Stimulated activated CD8-positive, alpha-beta memory T cell treated with anti-CD3 and anti-CD28 coated beads, Interleukin-4, amount 100 ng/mL, for 4 hours (primary cell): ENCODE data around the gene C1orf35.

Experiments used
- DNase-seq, 2 donors: peaks; one replicate each; pipeline ENCODE4 v3.0.0-alpha.2; 2020; ENCODE audit warnings: low read depth in 2 of 2, low spot score in 1 of 2

The C1orf35 gene

DNA sequence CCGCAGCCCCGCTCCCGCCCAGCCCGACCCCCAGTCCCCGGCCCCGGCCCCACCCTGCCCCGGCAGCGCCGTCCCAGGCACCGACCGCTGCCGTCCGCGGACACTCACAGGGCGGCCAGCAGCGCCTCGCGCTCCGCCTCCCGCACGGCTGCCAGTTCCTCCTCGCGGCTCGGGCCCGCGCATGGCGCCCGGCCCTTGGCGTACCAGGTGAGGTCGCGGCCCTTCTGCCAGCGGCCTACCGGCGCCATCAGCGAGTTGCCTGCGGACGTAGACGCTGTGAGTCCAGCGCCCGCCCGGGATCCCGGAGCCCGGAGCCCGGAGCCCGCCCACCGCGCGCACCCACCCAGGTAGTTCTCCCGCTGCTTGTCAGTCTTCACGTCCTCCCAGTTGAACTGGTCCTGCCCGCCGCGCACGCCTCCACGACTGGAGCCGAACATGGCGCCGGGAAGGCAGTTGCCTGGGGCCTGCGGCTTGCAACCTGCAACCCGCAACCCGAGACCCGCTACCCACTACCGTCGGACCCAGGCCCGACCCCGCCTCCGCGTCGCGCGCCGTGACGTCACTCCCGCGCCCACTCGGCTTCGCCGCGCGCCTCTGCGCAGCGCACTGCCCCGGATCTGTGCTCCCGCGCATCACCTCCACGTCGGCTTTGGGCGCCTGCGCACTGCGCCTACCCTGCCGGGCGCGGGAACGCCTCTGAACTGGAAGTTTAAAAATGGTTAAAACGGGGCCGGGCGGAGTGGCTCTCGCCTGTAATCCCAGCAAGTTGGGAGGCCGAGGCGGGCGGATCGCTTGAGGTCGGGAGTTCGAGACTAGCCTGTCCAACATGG lies at the start of gene C1orf35:
Gene C1orf35 (minus strand): TSS at position 535 of the 830 bp plus-strand sequence. CDS start 98 bp downstream, at position 437.
- peak; percentile 87 for DNase-seq

DNA sequence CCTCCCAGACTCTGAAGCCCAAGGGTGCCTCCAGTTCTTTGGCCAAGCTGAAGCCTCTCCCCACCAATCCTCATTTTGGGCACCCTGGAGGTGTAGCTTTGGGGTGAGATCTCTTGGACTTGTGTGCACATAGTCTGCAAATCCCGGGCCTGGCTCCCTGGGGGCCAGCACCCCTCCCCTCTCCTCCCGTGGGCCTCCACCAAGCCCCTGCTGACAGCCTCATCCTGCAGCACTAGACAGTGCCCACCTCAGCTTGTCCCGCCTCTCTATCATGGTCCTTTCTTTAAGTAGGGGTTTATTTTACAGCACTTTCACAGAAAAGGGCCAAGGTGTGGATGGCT lies 49.8 kb upstream of the C1orf35 start:
- no peak for DNase-seq

- DNase-seq = no peak
These were observed 49.2 kb upstream of the C1orf35 start for GRCh38 chr1:228152097-228152917.

DNA sequence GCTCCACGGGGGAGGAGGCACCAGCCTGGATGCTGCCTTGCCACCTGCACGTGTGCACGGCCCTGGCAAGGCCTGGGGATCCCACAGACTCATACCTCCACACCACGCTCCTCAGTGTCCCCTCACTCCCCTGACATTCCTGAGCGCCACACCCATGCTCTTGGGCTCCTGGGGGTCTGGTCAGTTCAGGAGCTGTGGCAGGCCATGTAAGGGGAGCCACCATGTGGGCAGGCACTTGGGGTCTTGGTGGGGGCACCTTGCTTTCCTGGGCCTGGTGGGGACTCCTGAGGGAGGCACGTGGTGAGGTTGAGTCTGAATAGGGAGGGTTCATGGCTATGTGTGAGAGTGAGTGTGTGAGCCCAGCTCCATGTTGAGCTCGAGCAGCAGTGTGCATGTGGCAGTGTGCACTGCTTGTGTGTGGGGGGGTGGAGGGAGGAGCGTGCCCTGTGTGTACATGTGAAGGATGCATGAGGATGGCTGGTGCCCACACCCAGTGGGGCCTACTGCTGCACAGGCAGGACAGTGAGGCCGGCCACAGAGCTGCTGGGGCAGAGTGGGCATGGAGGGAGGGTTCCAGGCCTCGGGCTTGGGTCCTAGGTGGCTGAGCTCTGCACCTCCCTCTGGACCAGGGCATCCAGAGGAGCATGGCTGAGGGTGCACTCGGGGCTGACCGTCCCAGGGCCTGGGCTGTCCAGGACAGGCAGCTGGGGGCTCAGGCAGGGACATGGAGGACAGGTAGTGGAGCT lies 48.2 kb upstream of the C1orf35 start:
- no peak for DNase-seq

DNA sequence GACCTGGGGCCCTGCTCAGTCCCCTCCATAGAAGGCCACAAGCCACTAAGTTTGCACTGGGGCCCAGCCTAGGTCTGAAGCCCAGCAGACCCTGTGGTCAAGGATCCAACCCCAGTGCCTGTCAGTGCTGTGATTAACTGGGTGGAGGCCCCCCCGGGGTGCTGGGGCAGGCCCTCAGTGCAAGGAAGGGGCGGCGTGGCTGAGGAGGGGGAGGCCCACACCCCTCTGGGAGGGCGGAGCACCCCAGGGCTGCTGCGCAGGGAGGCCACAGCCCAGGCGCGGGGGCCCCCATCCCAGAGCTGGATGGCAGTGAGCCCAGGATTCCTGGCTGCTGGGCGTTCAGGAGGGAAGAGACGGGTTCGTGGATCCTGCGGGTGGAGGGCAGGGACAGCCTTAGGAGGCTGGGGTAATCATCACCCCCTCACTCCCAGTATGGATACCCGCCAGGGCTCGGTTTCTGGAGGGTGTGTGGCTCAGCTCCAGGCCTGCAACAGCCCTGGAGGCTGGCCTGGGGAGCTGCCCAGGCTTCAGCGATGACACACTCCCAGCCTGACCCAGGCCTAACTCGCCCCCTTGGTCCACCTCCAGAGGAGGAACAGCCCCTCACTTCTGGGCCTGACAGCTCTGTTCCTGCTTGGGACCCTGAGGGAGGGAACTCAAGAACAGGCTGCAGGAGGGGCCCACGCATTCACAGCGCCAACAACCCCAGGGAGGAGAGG lies 47.5 kb upstream of the C1orf35 start:
- no peak for DNase-seq

DNA sequence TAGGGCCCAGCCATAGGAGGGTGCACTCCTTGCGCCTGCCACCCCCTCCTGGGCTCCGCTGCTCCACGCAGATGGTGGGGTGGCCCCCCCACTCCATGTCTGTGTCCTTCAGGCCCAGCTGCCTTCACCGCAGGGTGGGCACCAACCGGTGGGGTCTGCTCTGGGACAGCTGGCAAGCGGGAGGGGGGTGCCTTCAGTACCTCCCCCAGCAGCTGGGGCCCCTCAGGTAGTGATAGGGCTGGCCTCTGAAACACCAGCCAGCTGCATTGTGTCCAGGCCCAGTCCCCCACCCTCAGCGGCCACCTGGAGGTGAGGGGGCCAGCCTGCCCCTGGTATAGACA lies 47.0 kb upstream of the C1orf35 start:
- DNase-seq = no peak

DNA sequence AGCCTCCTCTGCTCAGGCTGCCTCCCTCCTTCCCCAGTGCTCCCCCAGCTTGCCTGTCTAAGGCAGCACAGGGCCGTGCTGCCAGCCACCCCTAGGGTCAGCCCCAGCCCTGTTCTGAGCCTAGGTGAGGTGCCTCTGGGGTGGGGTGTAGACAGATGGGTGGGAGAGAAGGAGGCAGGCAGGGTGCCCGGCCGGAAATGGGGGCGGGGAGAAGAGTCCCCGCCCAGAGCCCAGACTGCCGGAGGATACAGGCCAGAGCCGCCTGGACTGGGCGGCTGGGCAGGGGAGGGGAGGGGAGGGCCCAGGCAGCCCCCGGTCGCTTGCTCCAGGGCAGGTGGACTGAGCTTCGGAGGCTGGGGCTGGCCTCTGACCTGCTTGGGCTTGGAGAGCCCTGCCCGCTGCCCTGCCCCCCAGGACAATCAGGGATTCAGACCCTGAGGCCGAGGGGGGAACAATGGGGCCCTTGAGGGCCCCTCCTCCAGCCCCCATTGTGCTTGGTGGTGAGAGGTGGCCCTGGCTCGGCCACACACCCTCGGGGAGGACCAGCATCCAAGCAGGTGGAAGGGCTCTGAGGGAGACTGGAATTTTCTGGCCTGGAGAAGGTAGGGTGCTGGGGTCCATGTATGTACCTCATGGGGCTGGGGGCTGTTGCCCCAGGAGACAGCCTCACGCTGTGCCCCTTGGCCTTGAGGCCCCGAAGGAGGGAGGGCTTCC lies 46.4 kb upstream of the C1orf35 start, which contains the start of gene GJC2:
Gene GJC2 (plus strand): TSS at position 525 of the 714 bp plus-strand sequence. CDS start 7,829 bp downstream, outside the sequence.
- no peak for DNase-seq

- no peak for DNase-seq
These were observed 45.8 kb upstream of the C1orf35 start for GRCh38 chr1:228148935-228149405.

DNA sequence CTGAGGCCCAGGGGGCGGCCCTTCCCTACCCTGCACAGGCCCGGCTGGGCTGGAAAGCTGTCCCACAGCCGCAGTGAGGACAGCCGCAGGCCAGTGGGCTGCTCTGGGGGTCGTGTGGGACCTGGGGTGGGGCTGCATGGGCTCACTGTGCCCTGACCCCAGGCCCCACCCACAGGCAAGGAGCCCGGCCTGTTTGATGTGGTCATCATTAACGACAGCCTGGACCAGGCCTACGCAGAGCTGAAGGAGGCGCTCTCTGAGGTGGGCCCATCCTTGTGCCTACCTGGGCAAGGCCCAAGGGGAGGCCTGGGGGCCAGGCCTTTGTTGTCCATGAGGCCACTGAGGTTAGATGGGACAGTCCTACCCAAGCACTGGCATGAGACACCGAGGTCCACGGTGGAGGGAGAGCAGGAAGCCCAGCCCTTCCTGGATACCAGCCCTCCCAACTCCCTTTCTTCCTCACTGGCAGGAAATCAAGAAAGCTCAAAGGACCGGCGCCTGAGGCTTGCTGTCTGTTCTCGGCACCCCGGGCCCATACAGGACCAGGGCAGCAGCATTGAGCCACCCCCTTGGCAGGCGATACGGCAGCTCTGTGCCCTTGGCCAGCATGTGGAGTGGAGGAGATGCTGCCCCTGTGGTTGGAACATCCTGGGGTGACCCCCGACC lies 45.2 kb upstream of the C1orf35 start:
- no peak for DNase-seq

DNA sequence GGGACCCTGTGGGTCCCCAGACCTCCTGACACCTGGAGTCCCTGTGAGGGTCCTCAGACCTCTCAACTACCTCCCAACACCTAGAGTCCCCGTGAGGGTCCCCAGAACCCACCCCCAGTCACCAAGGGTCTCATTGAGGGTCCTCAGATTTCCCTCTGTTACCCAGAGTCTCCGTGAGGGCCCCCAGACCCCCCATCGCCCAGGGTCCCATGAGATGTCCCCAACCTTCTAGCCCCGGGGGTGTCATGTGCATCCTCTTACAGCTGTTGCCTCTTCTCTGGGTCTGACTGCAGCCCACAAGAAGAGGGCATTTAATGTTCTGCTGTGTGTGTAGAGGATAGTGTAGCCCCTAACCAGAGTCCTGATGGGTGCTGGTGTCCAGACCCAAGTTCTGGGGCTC lies 44.6 kb upstream of the C1orf35 start:
- DNase-seq = no peak

DNA sequence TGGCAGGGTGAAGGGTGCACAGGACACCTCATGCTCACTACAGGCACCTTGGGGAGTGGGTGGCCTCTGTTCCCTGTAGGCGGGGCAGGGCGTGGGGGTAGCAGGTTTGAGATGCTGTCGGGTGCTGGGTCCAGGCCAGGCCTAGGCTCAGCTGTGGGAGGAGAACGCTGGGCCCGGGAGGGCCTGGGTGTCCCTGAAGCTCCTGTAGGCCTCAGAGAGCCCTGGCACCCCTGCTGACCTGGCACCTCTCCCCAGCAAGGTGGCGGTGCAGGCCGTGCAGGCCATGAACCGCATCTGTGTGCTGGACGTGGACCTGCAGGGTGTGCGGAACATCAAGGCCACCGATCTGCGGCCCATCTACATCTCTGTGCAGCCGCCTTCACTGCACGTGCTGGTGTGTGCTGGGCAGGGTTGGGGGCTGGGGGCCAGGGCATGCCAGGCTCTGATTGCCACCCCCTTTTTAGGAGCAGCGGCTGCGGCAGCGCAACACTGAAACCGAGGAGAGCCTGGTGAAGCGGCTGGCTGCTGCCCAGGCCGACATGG lies 44.1 kb upstream of the C1orf35 start:
- DNase-seq = no peak

DNA sequence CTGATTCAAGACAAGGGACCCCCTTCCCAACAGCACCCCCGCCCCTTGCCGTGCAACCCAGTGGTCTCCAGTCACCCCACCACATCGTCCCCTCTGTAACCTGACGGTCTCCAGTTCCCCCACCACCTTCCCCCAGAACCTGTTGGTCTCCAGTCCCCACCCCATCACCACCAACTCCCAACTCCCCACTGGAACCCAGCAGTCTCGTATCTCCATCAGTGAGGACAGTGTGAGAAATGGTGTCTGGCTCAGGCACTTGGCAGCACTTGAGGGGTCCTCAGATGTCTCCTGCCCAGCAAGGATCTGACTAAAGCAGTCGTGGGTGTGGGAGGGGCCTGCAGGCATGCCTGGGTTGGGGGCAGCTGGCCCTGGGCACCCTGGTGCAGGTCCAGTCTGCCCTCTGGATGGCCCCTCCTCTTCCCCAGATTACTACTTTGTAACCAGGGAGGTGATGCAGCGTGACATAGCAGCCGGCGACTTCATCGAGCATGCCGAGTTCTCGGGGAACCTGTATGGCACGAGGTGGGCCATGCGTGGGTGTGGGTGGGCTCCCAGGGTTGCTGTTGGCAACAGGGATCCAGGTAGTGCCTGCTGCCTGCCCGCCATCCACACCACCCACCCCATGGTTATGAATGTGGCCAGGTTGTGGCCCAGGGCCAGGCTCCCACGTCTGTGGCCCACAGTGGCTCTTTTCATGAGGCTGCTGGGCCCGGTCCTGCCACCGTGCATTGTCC lies 43.5 kb upstream of the C1orf35 start:
- DNase-seq = no peak

DNA sequence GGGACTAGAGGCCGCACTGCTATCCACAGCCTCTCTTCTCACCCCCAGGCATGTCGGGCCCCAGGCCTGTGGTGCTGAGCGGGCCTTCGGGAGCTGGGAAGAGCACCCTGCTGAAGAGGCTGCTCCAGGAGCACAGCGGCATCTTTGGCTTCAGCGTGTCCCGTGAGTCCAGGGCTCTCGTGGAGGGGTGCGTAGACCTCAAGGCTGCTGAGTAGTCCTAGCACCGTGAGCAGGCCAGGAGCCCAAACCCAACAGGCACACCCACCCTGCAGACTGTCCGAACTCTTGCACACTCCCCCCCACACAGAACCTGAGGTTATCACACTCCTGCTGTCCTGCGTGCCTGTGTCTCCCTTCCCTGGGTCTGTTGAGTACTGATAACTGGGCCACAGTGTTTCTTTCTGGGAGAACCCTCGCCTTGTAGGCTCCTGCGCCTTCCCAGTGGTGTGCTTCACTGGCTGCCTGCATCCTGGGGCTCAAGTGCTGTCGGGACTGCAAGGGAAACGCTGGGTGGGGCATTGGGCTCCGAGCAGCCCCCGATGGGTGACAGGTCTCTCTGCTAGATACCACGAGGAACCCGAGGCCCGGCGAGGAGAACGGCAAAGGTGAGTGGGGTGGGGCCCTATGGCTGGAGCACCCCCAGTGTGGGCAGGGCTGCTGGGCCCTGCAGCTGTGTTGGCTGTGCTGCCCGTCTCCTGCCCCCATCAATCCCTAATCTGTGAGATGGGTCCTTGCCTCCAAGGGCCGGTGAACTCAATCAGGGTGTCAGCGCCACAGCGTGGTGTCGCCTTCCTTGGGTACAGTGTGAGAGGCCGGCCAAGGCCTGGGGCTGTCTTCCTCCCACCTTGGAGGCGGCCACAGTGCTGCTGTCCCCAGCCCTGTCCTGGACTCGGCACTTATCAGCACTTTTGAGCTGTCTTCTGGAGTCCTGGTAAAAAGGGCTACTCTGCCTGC lies 42.6 kb upstream of the C1orf35 start:
- DNase-seq = no peak

GRCh38 chr1:228144993-228145343 lies 41.8 kb upstream of the C1orf35 start:
- no peak for DNase-seq

GRCh38 chr1:228144193-228144992 lies 41.3 kb upstream of the C1orf35 start:
- DNase-seq = no peak

GRCh38 chr1:228143480-228144192 lies 40.5 kb upstream of the C1orf35 start:
- no peak for DNase-seq
